GM12865 (cell line): ENCODE data around the gene DNAAF5.

Experiments used
- DNase-seq: peaks from one replicate; pipeline ENCODE4 v3.0.0; 2010; ENCODE audit warnings: low read depth
- H3K4me3 ChIP-seq: 2 replicates; pipeline ENCODE4 v1.5.1; 2011; ENCODE audit warnings: mild to moderate bottlenecking, low read depth, low read length, control low read depth
- CTCF ChIP-seq: IDR thresholded peaks from 2 replicates; pipeline ENCODE4 v1.5.1; 2011; ENCODE audit warnings: low read length, control low read depth, low read depth, inconsistent platforms; ENCODE audit not compliant: insufficient read depth; ENCODE audit errors: missing control alignments

The DNAAF5 gene

GRCh38 chr7:729140-730000 lies 2.9 kb downstream of the DNAAF5 start:
- no peak for TF ChIP-seq CTCF
- DNase-seq = no peak
- no peak overlapping the region for H3K4me3 ChIP-seq

- no peak for TF ChIP-seq CTCF
- DNase-seq = no peak
Observed at GRCh38 chr7:730501-731439, 4.3 kb downstream of the DNAAF5 start.

GRCh38 chr7:731440-732085 lies 5.1 kb downstream of the DNAAF5 start:
- no peak for DNase-seq
- H3K4me3 ChIP-seq = no peak overlapping the region
- no peak for TF ChIP-seq CTCF

More at GRCh38 chr7:730501-731439, 4.3 kb downstream of the DNAAF5 start:
- H3K4me3 ChIP-seq = no peak overlapping the region

- peak; percentile 17 for DNase-seq
- no peak overlapping the region for H3K4me3 ChIP-seq
- peak; percentile 16 for TF ChIP-seq CTCF
Observed at GRCh38 chr7:732094-732541, 5.6 kb downstream of the DNAAF5 start.

GRCh38 chr7:732556-732955 lies 6.1 kb downstream of the DNAAF5 start:
- TF ChIP-seq CTCF = no peak
- H3K4me3 ChIP-seq = no peak overlapping the region
- DNase-seq = no peak

- H3K4me3 ChIP-seq = no peak overlapping the region
- no peak for DNase-seq
- TF ChIP-seq CTCF = no peak
Observed at GRCh38 chr7:734214-734613, 7.7 kb downstream of the DNAAF5 start.
